Eye (tissue), 1 donor: Measurements from ENCODE around the gene MYL6.
"Not testable (repeated sequence)": the region's sequence is repeated elsewhere in the genome, so short reads cannot be mapped to it uniquely, and the experiment has no call there.

Experiments
- DNase-seq: peaks from one replicate; pipeline ENCODE4 v3.0.0-alpha.2; 2015

Gene MYL6

DNA sequence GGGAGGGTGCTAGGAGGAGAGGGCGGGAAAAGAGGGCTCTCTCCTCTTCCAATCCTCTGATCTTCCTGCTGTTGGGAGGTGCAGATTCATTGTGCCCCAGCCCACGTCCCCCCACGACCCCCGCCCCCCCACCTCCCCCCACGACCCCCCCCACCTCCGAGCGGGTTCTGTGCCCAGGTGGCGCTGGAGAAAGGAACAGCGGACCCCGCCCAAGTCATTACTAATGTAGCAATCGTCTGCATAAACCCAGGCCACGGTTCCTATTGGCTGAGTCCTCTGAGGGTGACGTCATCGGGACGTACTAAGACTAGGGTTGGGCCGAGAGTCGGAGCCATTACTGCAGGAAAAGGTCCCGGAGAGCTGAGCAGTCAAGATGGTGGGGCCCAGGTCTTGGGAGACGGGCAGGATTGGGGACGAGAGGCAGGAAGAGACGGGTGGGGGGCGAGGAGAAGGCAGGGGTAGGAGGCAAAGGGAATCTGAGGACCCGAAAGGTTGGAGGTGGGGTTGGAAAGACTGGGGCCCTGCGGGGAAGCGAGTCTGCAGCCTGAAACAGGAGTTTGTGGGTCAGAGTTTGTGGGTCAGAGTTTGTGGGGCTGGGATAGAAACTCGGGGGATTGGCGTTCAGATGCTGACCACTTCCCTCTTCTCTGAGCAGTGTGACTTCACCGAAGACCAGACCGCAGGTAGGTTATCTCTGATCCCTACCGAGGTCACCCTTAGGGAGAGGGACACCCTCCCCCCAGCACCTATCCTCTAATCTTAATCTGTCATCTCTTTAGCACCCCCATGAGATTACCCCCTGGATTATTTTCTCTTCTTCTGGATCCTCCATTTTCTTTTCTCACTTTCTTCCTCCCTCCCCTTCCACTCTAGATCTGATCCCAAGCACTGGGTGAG lies at the start of gene MYL6:
Gene MYL6, plus strand, starts transcription at position 331 of the 897 bp plus-strand sequence. Its CDS starts 43 bp downstream, at position 374.
- DNase-seq: peak; percentile 99

DNA sequence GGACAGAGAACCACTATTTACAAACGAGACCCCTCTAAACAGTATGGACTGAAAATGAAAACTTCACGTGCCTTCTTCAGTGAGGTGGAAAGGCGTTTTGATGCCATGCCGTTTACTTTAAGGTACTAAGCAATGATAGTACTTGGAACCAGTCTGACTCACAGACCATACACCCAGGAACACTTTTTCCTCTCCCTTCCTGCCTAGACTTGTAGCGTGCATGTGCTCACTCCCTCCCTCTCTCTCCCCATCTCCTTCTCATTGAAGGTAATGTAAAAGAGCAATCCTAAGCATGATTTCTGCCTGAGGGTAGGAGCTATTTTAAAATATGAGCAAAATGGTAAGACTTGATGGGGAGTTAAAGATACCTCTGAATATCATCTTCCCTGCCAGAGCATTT lies 47.6 kb upstream of the MYL6 start:
- no peak for DNase-seq

- no peak for DNase-seq
Observed at GRCh38 chr12:56114084-56114483, 44.1 kb upstream of the MYL6 start.

DNA sequence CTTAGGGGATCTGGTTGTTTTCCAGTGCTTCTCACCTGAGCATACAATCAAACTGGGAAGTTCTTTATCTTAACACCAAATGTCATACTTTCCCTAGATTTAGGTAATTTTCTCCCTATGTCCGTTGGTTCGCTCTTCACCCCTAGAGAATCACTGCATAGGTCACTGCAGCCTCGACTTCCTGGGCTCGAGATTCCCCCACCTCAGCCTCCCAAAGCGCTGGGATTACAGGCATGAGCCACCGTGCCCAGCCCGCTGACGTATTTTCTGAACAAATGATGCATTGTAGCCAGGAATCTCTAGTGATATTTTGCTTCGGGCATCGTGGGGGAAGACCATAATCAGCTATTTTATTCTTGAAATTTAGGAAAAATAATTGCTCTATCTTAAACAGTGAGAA lies 42.8 kb upstream of the MYL6 start:
- peak; percentile 58 for DNase-seq

DNA sequence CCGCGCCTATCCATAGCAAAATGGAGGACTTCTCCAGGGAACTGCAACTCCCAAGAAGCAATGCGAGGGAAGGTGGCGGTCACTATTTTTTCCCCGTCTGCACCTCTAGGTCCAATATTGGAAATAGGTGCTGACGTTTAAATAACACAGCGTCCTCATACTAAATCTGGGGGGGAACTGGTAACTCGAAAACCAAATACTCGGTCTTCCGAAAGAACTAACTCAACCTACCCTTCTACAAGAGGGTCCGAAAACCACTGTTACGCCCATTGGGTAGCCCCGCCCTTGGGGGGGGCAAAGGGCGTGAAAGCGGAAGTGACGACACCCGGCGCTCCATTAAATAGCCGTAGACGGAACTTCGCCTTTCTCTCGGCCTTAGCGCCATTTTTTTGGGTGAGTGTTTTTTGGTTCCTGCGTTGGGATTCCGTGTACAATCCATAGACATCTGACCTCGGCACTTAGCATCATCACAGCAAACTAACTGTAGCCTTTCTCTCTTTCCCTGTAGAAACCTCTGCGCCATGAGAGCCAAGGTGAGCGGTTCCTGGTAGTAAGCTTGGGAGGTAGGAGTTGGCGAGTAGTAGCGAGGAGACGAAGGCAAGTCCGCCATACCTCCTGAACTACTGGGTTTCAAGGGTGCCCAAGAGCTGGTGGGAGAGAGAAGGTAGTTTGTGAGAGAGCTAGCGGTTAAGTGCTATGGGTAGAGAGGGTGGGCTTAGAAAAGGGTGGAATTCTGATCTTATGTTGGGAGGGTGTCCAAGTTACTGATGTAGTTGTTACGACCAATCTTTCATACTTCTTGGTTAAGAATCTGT lies 41.7 kb upstream of the MYL6 start, which contains the start of gene RPL41:
Gene RPL41, plus strand, starts transcription at position 367 of the 815 bp plus-strand sequence.
- peak; percentile 100 for DNase-seq

DNA sequence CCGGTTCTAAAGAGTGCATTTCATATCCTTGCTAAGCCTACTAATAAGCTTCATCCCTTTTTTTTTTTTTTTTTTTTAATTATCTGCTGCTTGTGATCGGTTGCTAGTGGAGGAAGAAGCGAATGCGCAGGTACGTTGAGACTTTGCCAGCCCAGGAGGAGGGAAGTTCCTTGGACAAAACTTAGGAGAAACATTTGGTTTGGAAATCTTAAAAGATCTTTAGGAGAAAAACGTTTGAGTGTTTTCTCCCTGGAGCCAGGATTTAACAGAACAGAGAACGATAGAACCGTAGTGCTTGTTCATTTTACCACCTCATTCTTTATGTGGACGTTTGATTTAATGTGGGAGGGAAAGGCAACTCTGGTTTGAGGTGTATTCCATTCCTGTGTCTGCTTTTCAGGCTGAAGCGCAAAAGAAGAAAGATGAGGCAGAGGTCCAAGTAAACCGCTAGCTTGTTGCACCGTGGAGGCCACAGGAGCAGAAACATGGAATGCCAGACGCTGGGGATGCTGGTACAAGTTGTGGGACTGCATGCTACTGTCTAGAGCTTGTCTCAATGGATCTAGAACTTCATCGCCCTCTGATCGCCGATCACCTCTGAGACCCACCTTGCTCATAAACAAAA lies 41.0 kb upstream of the MYL6 start:
- DNase-seq: not testable (repeated sequence)

DNA sequence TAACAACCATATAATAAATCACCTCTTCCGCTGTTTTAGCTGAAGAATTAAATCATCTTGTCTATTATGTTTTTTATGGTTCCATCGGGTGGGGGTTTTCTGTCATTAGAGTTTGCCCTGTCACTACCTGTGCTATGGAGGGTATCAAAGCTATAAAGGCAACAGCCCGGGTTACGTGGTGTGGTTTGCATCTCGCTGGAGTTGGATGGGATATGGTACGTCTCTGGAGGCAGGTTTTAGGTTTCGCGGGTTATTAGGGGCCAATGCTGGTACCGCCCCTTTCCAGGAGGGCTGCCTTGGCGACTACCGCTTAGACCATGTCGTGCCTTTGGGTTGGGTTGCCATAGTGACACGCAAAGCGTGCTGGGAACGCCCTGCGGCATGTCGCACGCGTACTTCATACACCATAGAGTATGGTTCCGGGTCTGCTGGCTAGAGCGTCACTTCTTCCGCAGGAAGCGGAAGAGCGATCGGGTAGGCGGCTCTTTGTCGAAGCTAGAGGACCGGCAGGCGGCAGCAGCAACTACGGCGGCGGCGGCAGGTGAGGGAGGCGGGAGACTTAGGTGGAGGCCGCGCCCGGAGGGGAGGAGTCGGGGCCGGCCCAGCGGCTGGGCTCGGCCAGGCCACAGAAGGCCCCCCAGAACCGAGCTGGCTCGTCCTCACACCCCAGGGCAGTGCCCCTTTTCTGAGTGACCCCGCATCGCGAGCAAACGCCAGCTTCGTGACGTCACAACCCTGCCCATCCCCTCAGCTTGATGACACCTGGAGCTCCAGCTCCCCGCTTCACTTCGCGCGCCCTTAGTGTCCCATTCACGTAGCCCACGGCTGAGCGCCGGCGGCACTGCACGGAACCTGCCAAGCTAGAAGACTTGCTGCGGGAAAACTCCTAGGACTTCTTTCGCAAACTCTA lies 40.1 kb upstream of the MYL6 start, which contains the start of gene ZC3H10:
Gene ZC3H10, plus strand, starts transcription at position 489 of the 910 bp plus-strand sequence. CDS start 2,297 bp downstream, outside the sequence.
- peak; percentile 99 for DNase-seq

DNA sequence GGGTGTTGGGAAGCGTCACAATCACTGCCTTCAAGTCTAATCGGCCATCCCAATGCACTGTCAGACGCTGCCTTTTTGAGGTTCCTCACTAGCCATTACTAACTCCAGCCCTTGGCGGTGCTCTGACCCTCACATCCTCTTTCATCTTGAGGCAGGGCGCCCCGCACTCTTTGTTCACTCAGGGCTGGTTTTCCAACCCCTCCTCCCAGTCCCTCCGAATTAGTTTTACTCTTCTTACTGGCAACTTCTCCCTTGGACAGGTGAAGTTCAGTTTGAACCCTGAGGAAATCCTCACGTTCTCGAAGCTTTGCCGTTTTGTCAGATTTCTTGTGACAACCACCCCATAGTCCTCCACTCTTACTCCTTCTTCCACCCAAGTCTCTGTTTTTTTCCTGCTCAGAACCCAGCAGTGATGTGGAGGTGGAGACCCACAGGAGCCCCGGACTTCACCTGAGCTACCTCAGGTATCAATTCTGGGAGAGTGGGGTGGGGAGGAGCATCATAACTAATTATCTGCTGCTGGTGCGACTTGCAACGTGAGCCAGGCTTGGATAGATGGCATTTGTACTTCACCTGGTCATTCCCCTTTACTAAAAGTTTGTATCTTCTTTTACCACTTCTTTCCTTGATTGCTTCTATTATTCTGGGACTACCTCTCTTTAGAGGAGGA lies 39.3 kb upstream of the MYL6 start:
- DNase-seq: no peak

- DNase-seq: peak; percentile 90
Observed at GRCh38 chr12:56119361-56119796, 38.8 kb upstream of the MYL6 start.

DNA sequence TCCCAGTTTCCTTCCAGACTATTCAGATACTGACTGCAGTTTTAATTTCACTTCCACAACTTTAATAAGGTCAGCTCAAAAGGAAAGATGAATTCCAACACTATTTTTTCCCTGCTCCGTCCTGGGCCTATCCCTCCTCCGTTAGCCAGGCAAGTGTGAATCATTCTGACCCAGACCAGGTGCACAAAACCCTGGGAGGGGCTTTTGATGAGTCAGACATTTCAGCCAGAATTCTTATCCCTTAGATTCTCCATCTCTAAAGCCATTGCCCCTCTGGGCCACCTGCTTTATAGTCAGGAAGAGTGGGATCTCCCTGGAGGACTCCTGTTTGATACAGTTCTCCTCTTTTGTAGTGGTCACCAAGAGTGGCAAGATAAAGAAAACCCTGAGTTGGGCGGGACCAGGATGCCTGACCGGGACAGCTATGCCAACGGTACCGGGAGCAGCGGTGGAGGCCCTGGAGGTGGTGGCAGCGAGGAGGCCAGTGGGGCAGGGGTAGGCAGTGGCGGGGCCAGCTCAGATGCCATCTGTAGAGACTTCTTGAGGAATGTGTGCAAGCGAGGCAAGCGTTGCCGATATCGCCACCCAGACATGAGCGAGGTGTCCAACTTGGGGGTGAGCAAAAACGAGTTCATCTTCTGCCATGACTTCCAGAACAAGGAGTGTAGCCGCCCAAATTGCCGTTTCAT lies 37.9 kb upstream of the MYL6 start:
- DNase-seq: no peak

DNA sequence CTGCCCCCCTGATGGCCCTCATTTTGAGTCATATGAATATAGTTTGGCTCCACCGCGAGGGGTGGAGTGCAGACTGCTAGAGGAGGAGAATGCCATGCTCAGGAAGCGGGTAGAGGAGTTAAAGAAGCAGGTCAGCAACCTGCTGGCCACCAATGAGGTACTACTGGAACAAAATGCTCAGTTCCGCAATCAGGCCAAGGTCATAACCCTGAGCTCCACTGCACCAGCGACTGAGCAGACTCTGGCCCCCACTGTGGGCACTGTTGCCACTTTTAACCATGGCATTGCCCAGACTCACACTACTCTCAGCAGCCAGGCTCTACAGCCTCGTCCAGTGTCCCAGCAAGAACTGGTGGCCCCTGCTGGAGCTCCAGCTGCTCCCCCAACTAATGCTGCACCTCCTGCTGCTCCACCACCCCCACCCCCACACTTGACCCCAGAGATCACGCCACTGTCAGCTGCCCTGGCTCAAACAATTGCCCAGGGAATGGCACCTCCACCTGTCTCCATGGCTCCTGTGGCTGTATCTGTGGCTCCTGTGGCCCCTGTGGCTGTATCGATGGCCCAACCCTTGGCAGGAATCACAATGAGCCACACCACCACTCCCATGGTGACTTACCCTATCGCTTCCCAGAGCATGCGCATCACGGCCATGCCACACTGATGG lies 36.8 kb upstream of the MYL6 start:
- no peak for DNase-seq

DNA sequence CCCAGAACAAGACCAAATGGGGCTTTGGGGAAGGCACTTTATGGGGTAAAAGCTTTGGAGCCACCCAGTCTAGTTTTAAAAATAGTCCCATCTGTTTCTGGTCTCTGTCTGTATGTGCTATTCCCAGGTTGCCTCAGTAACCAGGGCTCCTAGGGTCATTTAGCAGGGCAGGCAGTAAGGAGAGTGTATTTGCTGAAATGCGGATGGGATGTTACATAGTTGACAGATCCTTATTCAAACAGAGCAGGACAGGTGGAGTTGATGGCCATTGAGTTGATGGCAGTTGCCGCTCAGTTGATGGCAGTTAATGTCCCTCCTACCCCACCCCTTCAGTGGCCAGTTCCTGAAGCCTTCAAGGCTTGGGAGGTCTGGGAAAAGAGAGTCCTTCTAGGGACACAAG lies 35.5 kb upstream of the MYL6 start:
- no peak for DNase-seq

GRCh38 chr12:56124133-56124532 lies 34.0 kb upstream of the MYL6 start:
- no peak for DNase-seq

GRCh38 chr12:56126732-56127239 lies 31.4 kb upstream of the MYL6 start:
- peak; percentile 26 for DNase-seq

DNA sequence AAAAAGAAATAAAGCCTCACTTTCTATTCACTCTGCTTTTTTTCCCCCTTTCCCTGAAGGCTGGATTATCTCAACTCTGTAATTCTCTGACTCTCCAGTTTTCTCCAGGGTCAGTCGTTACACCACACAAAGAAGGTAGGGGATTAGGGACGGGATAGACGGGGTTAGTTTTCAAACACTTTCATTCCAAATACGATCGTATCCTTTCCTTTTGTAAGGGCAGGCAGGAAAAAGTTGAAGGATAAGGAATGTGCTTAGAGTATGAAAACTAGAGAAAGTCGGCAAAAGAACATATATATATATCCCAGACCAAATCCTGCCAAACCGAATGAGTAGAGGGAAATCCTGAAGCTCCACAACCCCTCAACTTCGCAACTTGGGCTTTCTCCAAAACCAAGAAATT lies 30.7 kb upstream of the MYL6 start:
- no peak for DNase-seq

DNA sequence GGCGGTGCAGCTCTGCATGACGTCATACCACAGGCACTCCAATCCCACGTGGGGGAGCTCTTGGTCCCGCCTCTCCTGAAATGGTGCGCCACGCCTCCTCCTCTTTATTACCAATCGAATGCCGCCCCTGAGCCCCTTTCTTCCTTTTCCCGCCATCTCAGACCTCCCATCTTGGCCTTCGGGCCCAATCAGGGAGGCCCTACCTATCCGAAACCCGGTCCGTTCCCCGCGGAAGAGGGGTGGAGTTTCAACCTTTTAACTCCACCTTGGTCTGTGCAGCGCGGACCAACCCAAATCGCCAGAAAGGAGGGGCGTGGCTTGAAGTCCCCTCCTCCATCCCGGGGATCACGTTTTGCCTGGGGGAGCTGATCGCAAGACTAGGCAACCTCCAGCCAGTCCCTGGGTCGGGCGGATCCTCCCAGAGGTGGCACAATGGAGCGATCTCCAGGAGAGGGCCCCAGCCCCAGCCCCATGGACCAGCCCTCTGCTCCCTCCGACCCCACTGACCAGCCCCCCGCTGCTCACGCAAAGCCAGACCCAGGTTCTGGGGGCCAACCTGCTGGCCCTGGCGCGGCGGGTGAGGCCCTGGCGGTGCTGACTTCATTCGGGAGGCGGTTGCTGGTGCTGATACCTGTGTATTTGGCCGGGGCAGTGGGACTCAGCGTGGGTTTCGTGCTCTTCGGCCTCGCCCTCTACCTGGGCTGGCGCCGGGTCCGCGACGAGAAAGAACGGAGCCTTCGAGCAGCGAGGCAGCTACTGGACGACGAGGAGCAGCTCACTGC lies 30.1 kb upstream of the MYL6 start, which contains the start of gene ESYT1:
Gene ESYT1, plus strand, starts transcription at position 380 of the 782 bp plus-strand sequence. Its CDS starts 53 bp downstream, at position 433.
- peak; percentile 100 for DNase-seq

DNA sequence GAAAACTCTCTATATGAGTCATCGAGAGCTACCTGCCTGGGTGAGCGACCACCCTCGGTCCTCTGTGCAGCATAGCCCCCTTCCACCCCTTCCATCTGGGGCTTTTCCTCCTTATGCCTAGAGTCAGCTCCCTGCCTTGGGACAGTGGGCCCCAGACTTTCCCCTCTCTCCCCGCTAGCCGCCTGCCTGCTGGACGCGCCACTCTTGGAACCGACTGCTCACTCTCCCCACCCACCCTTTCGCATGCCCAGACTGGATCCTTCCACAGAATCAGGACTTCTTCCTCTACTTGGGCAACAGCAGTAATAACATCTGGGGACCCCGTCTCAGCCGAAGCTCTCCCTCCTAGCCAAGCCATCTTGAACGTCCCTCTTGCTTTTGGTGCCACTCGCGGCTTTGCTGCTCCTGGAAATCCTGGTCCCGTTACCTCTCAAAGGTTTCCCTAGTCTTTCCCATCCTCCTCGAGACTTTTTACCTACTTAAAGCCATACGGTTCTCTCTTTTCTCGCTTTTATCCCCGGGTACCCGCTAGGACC lies 29.4 kb upstream of the MYL6 start:
- DNase-seq: peak; percentile 77

GRCh38 chr12:56129206-56129941 lies 28.8 kb upstream of the MYL6 start:
- peak; percentile 76 for DNase-seq
